Measurements from ENCODE around the gene GULP1. TPM values are rescaled to one million over a fixed set of nuclear protein-coding genes. Genes with fewer than 3 reads are reported as not detected.
A peak's percentile ranks its signal among the peaks of the same experiment; 100 is the strongest.
"Not testable (repeated sequence)": the region's sequence is repeated elsewhere in the genome, so short reads cannot be mapped to it uniquely, and the experiment has no call there.

The GULP1 gene
- total RNA-seq, 1 experiment from 2014 or later = 140 TPM

- no peak overlapping the region for H2AK5ac ChIP-seq (ENCODE audit: insufficient read length, low read length)
- H3K27me3 Mint-ChIP-seq (ENCODE audit: low read depth) = no peaks in the 10 kb centered on the region
- TF ChIP-seq CTCF (conservative IDR thresholded peaks at IDR 0.05) = no peak
- no peak overlapping the region for H2BK5ac ChIP-seq (ENCODE audit: insufficient read length, low read length)
- H4K8ac ChIP-seq (replicated peaks; ENCODE audit: insufficient read length, low read depth, low read length) = no peak overlapping the region
- H3K4me3 Mint-ChIP-seq = no peak overlapping the region
- H3K79me1 ChIP-seq (ENCODE audit: insufficient read depth, low read depth, low read length, poor library complexity, severe bottlenecking) = no peaks in the 10 kb centered on the region
- peaks cover 5% of the 10 kb centered on the region for H3K23me2 ChIP-seq (ENCODE audit: insufficient read length, low read depth, low read length, poor library complexity, severe bottlenecking)
- H3K27ac Mint-ChIP-seq = 0 out of 7 replicates have a peak overlapping the region, but pooled peaks of 1 of the 3 experiments have one; percentile 42
- H3K4me2 ChIP-seq (ENCODE audit: insufficient read depth, insufficient read length, low read length) = no peak overlapping the region
- no peaks in the 10 kb centered on the region for H3K27me3 ChIP-seq (ENCODE audit: insufficient read depth, low read length)
- no peaks in the 10 kb centered on the region for H3K4me1 ChIP-seq (ENCODE audit: insufficient read depth, low read length)
- H3K9me3 ChIP-seq (ENCODE audit: control insufficient read depth, low read depth, low read length) = no peaks in the 10 kb centered on the region
- H3K4me1 Mint-ChIP-seq = peaks cover 20 to 45% of the 10 kb centered on the region in 2 experiments
- no peak for DNase-seq
- no peak overlapping the region for H2BK15ac ChIP-seq (ENCODE audit: low read depth, low read length)
- H3K79me2 ChIP-seq (ENCODE audit: insufficient read depth, low read length) = no peaks in the 10 kb centered on the region
- no peak overlapping the region for H3K9ac ChIP-seq (ENCODE audit: extremely low read depth, insufficient read length, low read length)
- H3K9me3 Mint-ChIP-seq = peaks cover 4 to 15% of the 10 kb centered on the region in 2 experiments; a peak in 4 of 5 replicates
- H3K23ac ChIP-seq (ENCODE audit: insufficient read length, low read depth, low read length) = no peak overlapping the region
- no peak overlapping the region for H3K18ac ChIP-seq (ENCODE audit: insufficient read length, low read depth, low read length)
- H4K91ac ChIP-seq (ENCODE audit: insufficient read length, low read depth, low read length) = no peak overlapping the region
- no peak overlapping the region for H3K27ac ChIP-seq (ENCODE audit: insufficient read length, low read depth, low read length)
- no peak overlapping the region for H3T11ph ChIP-seq (ENCODE audit: low read length)
- H3K36me3 Mint-ChIP-seq (ENCODE audit: insufficient read depth in 1 of 3, low read depth in 3 of 3) = peaks cover 13 to 21% (median 17%) of the 10 kb centered on the region in 3 experiments
- no peak overlapping the region for H3K14ac ChIP-seq (ENCODE audit: insufficient read depth, low read length)
- H4K20me1 ChIP-seq (ENCODE audit: control insufficient read depth, insufficient read depth, insufficient read length) = no peaks in the 10 kb centered on the region
- no peak overlapping the region for H3K4ac ChIP-seq (ENCODE audit: low read depth, low read length)
- H2AFZ ChIP-seq (ENCODE audit: low read length) = no peak overlapping the region
- no peak overlapping the region for H2BK12ac ChIP-seq (ENCODE audit: insufficient read length, low read depth, low read length)
- no peak overlapping the region for H2BK120ac ChIP-seq (ENCODE audit: low read depth, low read length, poor library complexity, severe bottlenecking)
- no peak overlapping the region for H3K56ac ChIP-seq (ENCODE audit: insufficient read length, low read depth, low read length)
- H4K5ac ChIP-seq (ENCODE audit: insufficient read length, low read depth, low read length) = no peak overlapping the region
- H2BK20ac ChIP-seq (ENCODE audit: low read depth, low read length, poor library complexity, severe bottlenecking) = no peak overlapping the region
Measured at GRCh38 chr2:188282907-188283306, 8.8 kb upstream of the GULP1 start.

- H3K79me2 ChIP-seq (ENCODE audit: insufficient read depth, low read length); H3K23me2 ChIP-seq (ENCODE audit: insufficient read length, low read depth, low read length, poor library complexity, severe bottlenecking); H3K27ac Mint-ChIP-seq; H2AK5ac ChIP-seq (ENCODE audit: insufficient read length, low read length); H3K27me3 Mint-ChIP-seq (ENCODE audit: low read depth); H3K23ac ChIP-seq (ENCODE audit: insufficient read length, low read depth, low read length); H3T11ph ChIP-seq (ENCODE audit: low read length); H3K4ac ChIP-seq (ENCODE audit: low read depth, low read length); H3K4me1 ChIP-seq (ENCODE audit: insufficient read depth, low read length); H3K4me2 ChIP-seq (ENCODE audit: insufficient read depth, insufficient read length, low read length); H3K27me3 ChIP-seq (ENCODE audit: insufficient read depth, low read length); H2BK5ac ChIP-seq (ENCODE audit: insufficient read length, low read length); H4K91ac ChIP-seq (ENCODE audit: insufficient read length, low read depth, low read length); H4K8ac ChIP-seq (replicated peaks; ENCODE audit: insufficient read length, low read depth, low read length); H3K79me1 ChIP-seq (ENCODE audit: insufficient read depth, low read depth, low read length, poor library complexity, severe bottlenecking); H3K27ac ChIP-seq (ENCODE audit: insufficient read length, low read depth, low read length); H2BK120ac ChIP-seq (ENCODE audit: low read depth, low read length, poor library complexity, severe bottlenecking); H3K18ac ChIP-seq (ENCODE audit: insufficient read length, low read depth, low read length); DNase-seq; H4K5ac ChIP-seq (ENCODE audit: insufficient read length, low read depth, low read length); H3K56ac ChIP-seq (ENCODE audit: insufficient read length, low read depth, low read length); H2BK20ac ChIP-seq (ENCODE audit: low read depth, low read length, poor library complexity, severe bottlenecking); H4K20me1 ChIP-seq (ENCODE audit: control insufficient read depth, insufficient read depth, insufficient read length); H3K9me3 ChIP-seq (ENCODE audit: control insufficient read depth, low read depth, low read length); H2AFZ ChIP-seq (ENCODE audit: low read length); H3K4me3 Mint-ChIP-seq; H2BK15ac ChIP-seq (ENCODE audit: low read depth, low read length); H2BK12ac ChIP-seq (ENCODE audit: insufficient read length, low read depth, low read length); H3K14ac ChIP-seq (ENCODE audit: insufficient read depth, low read length); H3K9ac ChIP-seq (ENCODE audit: extremely low read depth, insufficient read length, low read length): not testable (repeated sequence)
- peaks cover 10 to 40% of the 10 kb centered on the region in 2 experiments for H3K4me1 Mint-ChIP-seq
- peaks cover 13 to 27% (median 24%) of the 10 kb centered on the region in 3 experiments for H3K36me3 Mint-ChIP-seq (ENCODE audit: insufficient read depth in 1 of 3, low read depth in 3 of 3)
- no CpG with 5 or more reads among the region's 3 CpGs for WGBS (ENCODE audit: extremely low coverage, insufficient read length, low lambda C conversion rate)
- H3K9me3 Mint-ChIP-seq = peaks cover 4 to 20% of the 10 kb centered on the region in 2 experiments; a peak in 4 of 5 replicates
Measured at GRCh38 chr2:188284251-188284650, 7.4 kb upstream of the GULP1 start.
